Activated naive CD8-positive, alpha-beta T cell treated with anti-CD3 and anti-CD28 coated beads, Interleukin-2, amount 10 ng/mL, durations not matched to agents 7 days and 5 days (primary cell): ENCODE data around the gene MAP1LC3B2. TPM values are rescaled to one million over a fixed set of nuclear protein-coding genes. Genes with fewer than 3 reads are reported as not detected.
A peak's percentile ranks its signal among the peaks of the same experiment; 100 is the strongest.

ENCODE experiments used
- ATAC-seq: fragments of 150-1000 bp; cut with Tn5 transposase; one replicate; pipeline ENCODE4 v1.10.0; 2021; ENCODE audit warnings: low read depth, moderate library complexity
- POLR2A ChIA-PET: fragments of 350-600 bp; sonication (Branson Sonifier 250); formaldehyde crosslinking; loops from one replicate; lab custom pipeline; 2021; ENCODE audit warnings: antibody characterized with exemption; lab: Charles Lee
- DNase-seq: peaks from one replicate; pipeline ENCODE4 v3.0.0; 2021
- H3K27ac Mint-ChIP-seq: one replicate; pipeline ENCODE4 v1.8.0; 2022; ENCODE audit warnings: mild to moderate bottlenecking, mixed read lengths
- H3K27me3 Mint-ChIP-seq: one replicate; pipeline ENCODE4 v1.8.0; 2022; ENCODE audit warnings: mild to moderate bottlenecking, moderate library complexity, mixed read lengths
- H3K36me3 Mint-ChIP-seq: one replicate; pipeline ENCODE4 v1.8.0; 2021; ENCODE audit warnings: mild to moderate bottlenecking, mixed read lengths
- H3K4me1 Mint-ChIP-seq: one replicate; pipeline ENCODE4 v1.8.0; 2021; ENCODE audit warnings: mixed read lengths
- H3K4me3 Mint-ChIP-seq: one replicate; pipeline ENCODE4 v1.8.0; 2022; ENCODE audit warnings: mild to moderate bottlenecking, moderate library complexity, mixed read lengths
- H3K9me3 Mint-ChIP-seq: one replicate; pipeline ENCODE4 v1.8.0; 2021; ENCODE audit warnings: mixed read lengths
- total RNA-seq, 2 experiments: library from RNA; stranded (reverse); gene quantifications; one replicate each; pipeline ENCODE4 v1.2.3, GENCODE V29; 2021

Gene MAP1LC3B2
- under 1 TPM; 0.85 to 0.89 TPM for total RNA-seq

DNA sequence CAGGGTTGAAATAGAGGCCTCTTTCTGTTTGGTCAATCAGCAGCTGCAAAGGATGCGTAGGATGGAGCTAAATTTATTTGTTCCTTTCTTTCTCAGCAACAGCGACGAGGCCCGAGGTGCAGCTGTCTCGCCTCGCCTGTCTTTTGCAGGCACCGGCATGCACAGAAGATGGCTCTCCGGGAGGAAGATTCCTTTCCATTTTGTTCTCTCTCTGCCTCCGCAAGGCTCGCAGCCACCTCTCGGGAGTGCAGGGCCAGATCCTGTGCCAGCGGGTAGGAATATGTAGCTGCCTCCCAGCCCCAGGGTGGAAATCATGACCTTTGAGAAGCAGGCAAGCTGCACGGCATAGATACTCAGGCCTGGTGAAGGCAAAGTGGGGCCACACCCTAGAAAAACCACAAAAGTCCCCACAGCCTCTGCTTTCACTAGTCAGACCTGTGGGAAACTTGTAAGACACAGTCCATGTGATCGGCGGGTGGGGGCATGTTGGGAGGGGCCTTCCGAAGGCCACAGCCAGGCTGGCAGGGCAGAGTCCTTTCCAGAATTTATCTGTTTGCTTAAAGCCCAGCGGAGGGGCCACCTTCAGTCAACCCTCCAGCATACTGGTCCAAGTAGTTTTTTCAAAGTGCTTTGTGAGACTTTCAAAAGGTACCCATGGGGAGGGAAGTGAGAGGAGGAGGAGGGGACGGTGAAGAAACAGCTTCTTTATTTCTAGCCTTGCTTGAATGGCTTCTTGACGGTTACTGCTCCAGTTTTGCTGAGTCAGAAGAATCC is at the start of gene MAP1LC3B2:
MAP1LC3B2 (plus strand) TSS at position 220 of the 774 bp plus-strand sequence. CDS start 16,562 bp downstream, outside the sequence.
- peaks cover 3% of the 10 kb centered on the region for H3K27me3 Mint-ChIP-seq
- ATAC-seq, result peak; percentile 85
- POLR2A ChIA-PET, result interaction anchor here (0.6 to 2.3 kb wide), 14 partner anchors 9 to 352 kb away, joined by 3 to 13 read pairs (median 4); no protein-coding TSS in a partner anchor
- peaks cover 10% of the 10 kb centered on the region for H3K9me3 Mint-ChIP-seq
- H3K36me3 Mint-ChIP-seq, result peaks cover 11% of the 10 kb centered on the region
- H3K4me1 Mint-ChIP-seq, result peaks cover 29% of the 10 kb centered on the region
- peak; percentile 81 for DNase-seq
- H3K4me3 Mint-ChIP-seq, result peak within 1 kb of the TSS; percentile 67
- peak within 1 kb of the TSS; percentile 97 for H3K27ac Mint-ChIP-seq

DNA sequence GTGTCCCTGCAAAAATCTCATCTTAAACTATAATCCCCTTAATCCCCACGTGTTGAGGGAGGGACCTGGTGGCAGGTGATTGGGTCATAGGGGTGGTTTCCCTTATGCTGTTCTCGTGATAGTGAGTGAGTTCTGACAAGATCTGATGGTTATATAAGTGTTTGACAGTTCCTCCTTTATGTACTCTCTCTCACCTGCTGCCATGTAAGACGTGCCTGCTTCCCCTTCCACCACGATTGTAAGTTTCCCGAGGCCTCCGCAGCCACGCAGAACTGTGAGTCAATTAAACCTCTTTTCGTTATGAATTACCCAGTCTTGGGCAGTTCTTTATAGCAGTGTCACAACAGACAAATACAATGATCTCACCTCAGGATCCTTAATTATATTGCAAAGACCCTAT is 45.2 kb upstream of the MAP1LC3B2 start:
- H3K27me3 Mint-ChIP-seq, result peaks cover 8% of the 10 kb centered on the region
- H3K27ac Mint-ChIP-seq, result no peak overlapping the region
- DNase-seq (no peak), ATAC-seq (no peak)
- no peaks in the 10 kb centered on the region for H3K36me3 Mint-ChIP-seq
- no peaks in the 10 kb centered on the region for H3K4me1 Mint-ChIP-seq
- POLR2A ChIA-PET, result no interaction called here
- H3K9me3 Mint-ChIP-seq, result no peaks in the 10 kb centered on the region
- no peak overlapping the region for H3K4me3 Mint-ChIP-seq

DNA sequence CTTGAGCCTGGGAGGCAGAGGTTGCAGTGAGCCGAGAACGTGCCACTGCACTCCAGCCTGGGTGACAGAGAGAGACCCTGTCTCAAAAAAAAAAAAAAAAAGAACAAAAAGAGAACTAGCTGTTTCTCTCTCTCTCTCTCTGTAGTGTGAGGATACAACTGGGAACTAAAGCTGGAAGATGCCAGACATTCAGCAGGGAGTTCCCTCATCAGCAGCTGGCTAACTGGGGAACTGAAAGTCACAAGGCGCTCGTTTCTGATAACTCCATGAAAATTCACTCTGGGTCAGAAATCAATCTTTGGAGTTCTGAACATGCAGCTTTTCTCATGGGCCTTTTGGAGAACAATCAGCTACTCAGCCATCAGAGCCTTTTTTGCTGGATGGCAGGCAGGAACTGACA is 43.5 kb upstream of the MAP1LC3B2 start:
- POLR2A ChIA-PET, result no interaction called here

DNA sequence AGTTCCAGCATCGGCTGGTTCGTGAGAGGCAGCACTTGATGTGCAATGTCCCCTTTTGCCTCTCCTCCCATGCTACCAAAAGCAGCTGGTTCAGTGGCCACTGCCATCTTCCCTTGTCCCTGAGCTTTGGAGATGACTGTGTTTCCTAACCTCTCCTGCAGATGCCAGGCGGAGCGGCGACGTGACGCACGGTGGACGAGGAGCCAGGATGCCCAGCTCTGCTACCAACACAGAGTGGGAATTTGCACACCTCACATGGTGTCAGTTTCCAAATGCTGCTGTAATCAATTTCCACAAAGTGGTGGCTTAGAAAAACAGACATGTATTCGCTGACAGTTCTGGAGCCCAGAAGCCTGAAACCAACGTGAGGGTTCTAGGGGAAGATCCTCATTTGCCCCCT is 42.5 kb upstream of the MAP1LC3B2 start:
- DNase-seq (no peak), ATAC-seq (no peak)
- Mint-ChIP-seq H3K36me3 (no peaks in the 10 kb centered on the region), H3K27ac (no peak overlapping the region), H3K9me3 (no peaks in the 10 kb centered on the region), H3K4me3 (no peak overlapping the region), H3K4me1 (peaks cover 8% of the 10 kb centered on the region), H3K27me3 (peaks cover 13% of the 10 kb centered on the region)
- POLR2A ChIA-PET, result no interaction called here

More for the DNA sequence above, 43.5 kb upstream of the MAP1LC3B2 start:
- ATAC-seq, result no peak
- Mint-ChIP-seq H3K4me1 (no peaks in the 10 kb centered on the region), H3K9me3 (no peaks in the 10 kb centered on the region), H3K27ac (no peak overlapping the region), H3K36me3 (no peaks in the 10 kb centered on the region), H3K27me3 (peaks cover 8% of the 10 kb centered on the region), H3K4me3 (no peak overlapping the region)
- DNase-seq, result no peak

DNA sequence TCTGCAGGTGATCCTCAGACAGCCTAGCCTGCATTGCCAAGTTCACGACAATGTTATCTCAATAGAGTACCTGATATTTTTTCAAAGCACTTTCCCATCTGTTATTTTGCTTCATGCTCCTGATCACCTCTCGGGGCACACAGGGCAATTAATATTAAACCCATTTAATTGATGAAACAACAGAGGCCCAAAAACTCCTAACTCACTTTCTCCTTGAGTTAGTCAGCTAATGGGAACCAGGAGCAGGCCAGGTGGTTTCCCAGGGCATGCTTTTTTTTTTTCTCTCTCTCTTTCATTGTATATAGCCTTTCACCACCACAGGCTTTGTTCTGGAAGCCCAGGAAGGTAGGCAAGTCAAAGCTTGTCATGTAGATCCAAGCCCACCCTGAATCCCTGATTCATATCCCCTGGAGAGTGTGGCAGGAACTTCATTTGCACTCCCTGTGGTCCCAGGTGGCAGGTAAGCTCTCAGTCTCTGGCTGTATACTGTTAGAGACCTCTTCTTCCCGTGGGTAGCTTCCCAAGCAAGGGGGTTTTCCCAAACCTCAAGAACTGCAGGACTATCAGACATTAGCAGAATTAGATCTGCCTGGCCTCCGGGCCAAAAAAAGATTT is 41.6 kb upstream of the MAP1LC3B2 start:
- Mint-ChIP-seq H3K27me3 (peaks cover 9% of the 10 kb centered on the region), H3K4me3 (no peak overlapping the region), H3K4me1 (peaks cover 8% of the 10 kb centered on the region), H3K9me3 (no peaks in the 10 kb centered on the region), H3K27ac (no peak overlapping the region), H3K36me3 (no peaks in the 10 kb centered on the region)
- POLR2A ChIA-PET, result no interaction called here
- no peak for DNase-seq
- ATAC-seq, result no peak

DNA sequence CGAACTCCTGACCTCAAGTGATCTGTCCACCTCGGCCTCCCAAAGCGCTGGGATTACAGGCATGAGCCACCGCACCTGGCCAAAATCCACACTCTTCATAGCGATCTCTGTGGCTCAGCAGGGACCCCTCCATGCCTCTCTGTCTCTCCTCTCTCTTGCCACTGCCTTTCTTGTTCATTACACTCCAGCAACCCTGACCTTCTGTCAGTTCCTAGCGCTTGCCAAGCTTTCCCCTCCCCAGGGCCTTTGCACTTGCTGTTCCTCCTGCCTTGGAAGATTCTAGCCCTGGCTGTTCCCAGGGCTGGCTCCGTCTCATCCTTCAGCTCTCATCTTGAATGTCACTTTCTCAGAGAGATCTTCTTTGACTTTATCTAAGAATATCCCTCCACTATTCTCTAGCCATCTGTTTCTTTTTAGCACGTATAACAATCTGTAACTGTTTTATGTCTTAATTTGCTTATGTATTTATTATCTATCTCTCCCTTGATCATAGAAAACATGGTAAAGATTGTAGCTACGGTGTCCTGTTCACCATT is 38.9 kb upstream of the MAP1LC3B2 start:
- no peak overlapping the region for H3K4me3 Mint-ChIP-seq
- no peak for ATAC-seq
- no peak for DNase-seq
- H3K36me3 Mint-ChIP-seq, result no peaks in the 10 kb centered on the region
- peaks cover 8% of the 10 kb centered on the region for H3K4me1 Mint-ChIP-seq
- H3K27ac Mint-ChIP-seq, result no peak overlapping the region
- H3K9me3 Mint-ChIP-seq, result no peaks in the 10 kb centered on the region
- peaks cover 7% of the 10 kb centered on the region for H3K27me3 Mint-ChIP-seq
- POLR2A ChIA-PET, result interaction anchor here (0.5 kb wide), 1 partner anchor 133 kb away, joined by 5 read pairs; no protein-coding TSS in a partner anchor

DNA sequence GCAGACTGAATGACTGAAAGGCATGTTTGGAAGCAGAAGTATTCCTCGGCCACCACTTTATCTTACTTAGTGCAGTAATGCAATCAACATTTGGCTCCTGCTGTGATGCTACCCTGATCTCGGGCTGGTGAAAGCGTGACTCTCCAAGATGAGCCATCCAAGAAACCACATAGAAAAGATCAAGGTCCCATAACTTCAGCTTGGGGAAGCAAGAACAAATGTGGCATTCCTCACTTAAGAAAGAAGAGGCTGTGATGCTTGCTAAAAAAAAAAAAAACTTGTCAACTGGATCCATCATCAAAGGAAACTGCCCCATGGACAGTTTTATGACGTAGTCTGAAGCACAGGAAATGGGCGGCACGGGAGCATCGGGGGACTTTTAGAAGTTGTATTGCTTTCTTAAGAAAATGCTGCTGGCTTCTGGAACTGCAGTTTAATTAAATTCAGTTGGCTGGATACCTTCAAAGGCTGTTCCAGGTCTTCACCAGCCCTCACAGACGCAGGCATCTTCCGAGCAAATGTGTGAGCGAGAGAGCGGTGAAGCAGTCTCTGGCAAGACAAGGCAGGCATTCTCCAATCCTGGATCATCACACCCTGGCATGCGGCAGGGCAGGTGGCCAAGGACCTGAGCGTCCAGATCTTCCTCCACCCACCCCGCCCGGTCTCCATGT is 38.2 kb upstream of the MAP1LC3B2 start:
- Mint-ChIP-seq H3K27ac (no peak overlapping the region), H3K4me1 (peaks cover 8% of the 10 kb centered on the region), H3K27me3 (peaks cover 13% of the 10 kb centered on the region), H3K4me3 (no peak overlapping the region), H3K36me3 (no peaks in the 10 kb centered on the region), H3K9me3 (no peaks in the 10 kb centered on the region)
- ATAC-seq (no peak), DNase-seq (no peak)
- POLR2A ChIA-PET, result no interaction called here

DNA sequence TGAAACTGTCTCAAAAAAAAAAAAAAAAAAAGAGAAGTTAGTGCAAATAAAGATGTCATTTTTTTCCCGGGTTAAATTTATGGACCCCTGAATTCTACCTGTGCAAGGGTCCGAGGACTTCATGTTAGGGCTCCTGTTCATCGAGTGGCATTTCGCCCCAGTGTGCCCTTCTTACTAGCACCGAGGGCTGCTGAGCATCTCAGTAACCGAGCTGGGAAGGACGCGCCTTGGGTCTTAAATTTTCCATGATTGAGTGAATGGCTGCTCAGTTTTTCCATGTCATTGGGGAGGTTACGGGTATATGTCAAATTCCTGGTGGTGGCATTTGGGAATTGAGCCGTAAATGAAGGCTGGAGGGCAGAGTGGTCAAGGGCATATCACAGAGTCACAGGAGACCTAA is 34.9 kb upstream of the MAP1LC3B2 start:
- no peak for ATAC-seq
- POLR2A ChIA-PET, result no interaction called here
- no peaks in the 10 kb centered on the region for H3K36me3 Mint-ChIP-seq
- peaks cover 13% of the 10 kb centered on the region for H3K27me3 Mint-ChIP-seq
- no peak overlapping the region for H3K4me3 Mint-ChIP-seq
- no peak for DNase-seq
- peaks cover 8% of the 10 kb centered on the region for H3K4me1 Mint-ChIP-seq
- H3K9me3 Mint-ChIP-seq, result no peaks in the 10 kb centered on the region
- H3K27ac Mint-ChIP-seq, result no peak overlapping the region

DNA sequence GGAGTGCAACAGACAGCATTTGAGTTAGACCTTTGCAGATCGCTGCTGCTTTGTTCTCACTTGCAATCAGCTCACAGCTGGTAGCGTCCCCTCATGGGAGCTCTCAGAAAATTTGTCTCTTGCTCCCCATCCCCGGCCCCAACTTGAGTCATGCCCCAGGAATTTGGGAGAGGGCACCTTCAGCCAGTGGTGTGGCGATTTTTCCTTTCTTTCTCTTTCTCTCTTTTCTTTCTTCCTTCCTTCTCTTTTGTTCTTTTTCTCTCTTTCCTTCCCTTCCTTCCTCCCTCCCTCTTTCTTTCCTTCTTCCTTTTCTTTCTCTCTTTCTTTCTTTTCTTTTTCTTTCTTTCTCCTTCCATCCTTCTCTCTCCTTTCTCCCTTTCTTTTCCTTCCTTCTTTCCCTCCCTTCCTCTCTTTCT is 34.2 kb upstream of the MAP1LC3B2 start:
- H3K9me3 Mint-ChIP-seq, result no peaks in the 10 kb centered on the region
- H3K27ac Mint-ChIP-seq, result no peak overlapping the region
- H3K4me3 Mint-ChIP-seq, result no peak overlapping the region
- POLR2A ChIA-PET, result no interaction called here
- peaks cover 13% of the 10 kb centered on the region for H3K27me3 Mint-ChIP-seq
- no peak for DNase-seq
- H3K4me1 Mint-ChIP-seq, result peaks cover 8% of the 10 kb centered on the region
- no peaks in the 10 kb centered on the region for H3K36me3 Mint-ChIP-seq
- ATAC-seq, result no peak

DNA sequence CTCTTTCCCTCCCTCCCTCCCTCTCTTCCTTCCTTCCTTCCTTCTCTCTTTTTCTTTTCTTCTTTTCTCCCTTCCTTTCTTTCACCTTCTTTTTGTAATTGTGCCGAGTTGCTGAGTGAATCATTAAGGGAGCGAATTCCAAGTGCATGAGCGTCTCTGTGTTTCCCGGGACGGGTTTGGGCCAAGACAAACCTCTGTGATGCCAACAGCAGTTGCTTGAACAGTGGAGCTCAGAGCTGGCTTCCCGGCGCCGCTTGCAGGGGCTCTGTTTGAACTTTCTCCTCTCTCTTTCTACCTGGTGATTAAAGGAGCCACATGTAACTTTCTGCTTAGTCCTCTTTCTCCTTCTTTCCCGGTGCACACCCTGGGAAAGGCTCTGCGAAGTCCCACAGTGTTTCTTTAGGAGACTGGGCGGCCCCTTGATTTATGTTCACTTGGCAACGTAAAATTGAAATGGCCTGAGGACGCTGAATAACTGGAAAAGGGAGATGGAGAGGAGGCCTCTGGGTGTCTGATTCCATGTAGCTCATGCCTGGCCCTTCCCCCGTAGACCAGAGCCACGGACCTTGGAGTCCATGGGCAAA is 33.7 kb upstream of the MAP1LC3B2 start:
- POLR2A ChIA-PET, result no interaction called here
- H3K27me3 Mint-ChIP-seq, result peaks cover 13% of the 10 kb centered on the region

DNA sequence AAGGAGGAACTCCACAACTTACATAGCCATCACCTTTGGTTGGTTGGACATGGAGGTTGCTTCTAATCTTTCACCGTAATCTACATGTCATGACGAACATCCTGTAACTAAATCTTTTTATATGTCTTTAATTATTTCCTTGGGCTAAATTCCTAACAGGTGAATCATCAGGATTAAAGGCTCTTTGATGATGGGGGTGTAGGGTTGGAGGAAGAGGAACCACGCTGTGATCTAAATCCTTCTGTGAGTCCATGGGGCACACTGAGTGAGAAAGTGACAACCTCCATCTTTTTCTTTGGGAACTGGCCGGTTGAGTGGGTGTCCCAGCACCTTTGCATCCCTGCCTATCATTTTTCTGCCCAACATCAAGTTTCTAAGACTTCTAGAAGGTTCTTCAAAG is 31.1 kb upstream of the MAP1LC3B2 start:
- Mint-ChIP-seq H3K36me3 (no peaks in the 10 kb centered on the region), H3K4me1 (peaks cover 6% of the 10 kb centered on the region), H3K27ac (no peak overlapping the region), H3K9me3 (peaks cover 2% of the 10 kb centered on the region), H3K4me3 (no peak overlapping the region), H3K27me3 (peaks cover 12% of the 10 kb centered on the region)
- ATAC-seq (no peak), DNase-seq (no peak)
- POLR2A ChIA-PET, result no interaction called here

More for the DNA sequence above, 33.7 kb upstream of the MAP1LC3B2 start:
- Mint-ChIP-seq H3K27ac (no peak overlapping the region), H3K4me1 (peaks cover 8% of the 10 kb centered on the region), H3K4me3 (no peak overlapping the region), H3K9me3 (no peaks in the 10 kb centered on the region), H3K36me3 (no peaks in the 10 kb centered on the region)
- no peak for ATAC-seq
- DNase-seq, result no peak

DNA sequence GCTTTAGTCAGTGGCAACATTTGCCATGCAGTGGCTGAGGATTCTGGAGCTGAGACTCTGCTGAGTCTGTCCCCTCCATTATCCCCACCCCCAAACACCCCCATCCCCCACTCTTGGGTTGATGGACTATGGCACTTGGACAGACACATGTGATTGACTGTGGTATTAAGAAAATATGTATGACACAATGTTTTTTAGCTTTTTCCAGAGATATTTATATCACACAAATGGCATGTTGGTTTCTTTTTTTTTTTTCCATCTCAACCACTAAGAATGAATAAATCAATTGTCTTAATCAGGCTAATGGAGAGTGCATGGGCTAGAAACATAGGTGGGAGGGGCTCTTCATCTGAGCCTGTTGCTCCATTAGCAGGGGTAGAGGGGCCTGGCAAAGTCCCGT is 30.7 kb upstream of the MAP1LC3B2 start:
- Mint-ChIP-seq H3K4me3 (no peak overlapping the region), H3K27me3 (peaks cover 12% of the 10 kb centered on the region), H3K9me3 (peaks cover 2% of the 10 kb centered on the region), H3K36me3 (no peaks in the 10 kb centered on the region), H3K4me1 (peaks cover 6% of the 10 kb centered on the region), H3K27ac (no peak overlapping the region)
- POLR2A ChIA-PET, result no interaction called here
- DNase-seq (no peak), ATAC-seq (no peak)

DNA sequence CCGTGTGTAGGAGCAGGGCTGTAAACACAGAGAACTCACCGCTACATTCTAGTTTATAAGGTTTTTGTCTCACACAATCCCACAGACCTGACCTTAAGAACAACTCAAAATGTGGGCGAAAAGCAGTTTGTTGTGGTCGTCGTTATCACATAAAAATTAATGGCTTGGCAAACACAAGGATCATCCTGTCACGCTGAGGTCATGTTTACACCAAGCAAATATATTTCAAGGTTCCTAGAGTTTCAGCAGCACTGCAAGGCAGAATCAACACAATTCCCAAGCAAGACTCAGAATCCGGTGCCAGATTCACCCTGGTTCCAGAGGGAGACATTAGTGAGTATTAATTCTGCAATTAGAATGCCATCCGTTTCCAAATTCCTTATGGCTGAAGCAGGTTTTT is 30.1 kb upstream of the MAP1LC3B2 start:
- POLR2A ChIA-PET, result no interaction called here
- no peak for DNase-seq
- Mint-ChIP-seq H3K9me3 (peaks cover 2% of the 10 kb centered on the region), H3K4me3 (no peak overlapping the region), H3K27me3 (peaks cover 12% of the 10 kb centered on the region), H3K36me3 (no peaks in the 10 kb centered on the region), H3K27ac (no peak overlapping the region), H3K4me1 (peaks cover 7% of the 10 kb centered on the region)
- ATAC-seq, result no peak
